Stimulated activated naive B cell treated with anti-CD40 and anti-IgM and Interleukin-4, amounts not matched to agents 10 μg/mL and 1 μg/mL and 100 μg/mL, for 72 hours (primary cell): Measurements from ENCODE around the gene CACTIN.

Source experiments
- ATAC-seq, 2 donors: fragments of 150-1000 bp; cut with Tn5 transposase; replicated peaks; 2 replicates each; pipeline ENCODE4 v1.10.0; 2021; ENCODE audit warnings: moderate library complexity in 1 of 2
- DNase-seq: peaks from one replicate; pipeline ENCODE4 v3.0.0; 2021
- H3K27ac Mint-ChIP-seq: one replicate; pipeline ENCODE4 v1.8.0; 2022; ENCODE audit warnings: mild to moderate bottlenecking, mixed read lengths
- H3K27me3 Mint-ChIP-seq, 2 donors: one replicate each; pipeline ENCODE4 v1.8.0; 2022; ENCODE audit warnings: mixed read lengths in 2 of 2
- H3K36me3 Mint-ChIP-seq, 2 donors: one replicate each; pipeline ENCODE4 v1.8.0; 2022; ENCODE audit warnings: mixed read lengths in 2 of 2, mild to moderate bottlenecking in 1 of 2
- H3K4me1 Mint-ChIP-seq, 2 donors: one replicate each; pipeline ENCODE4 v1.8.0; 2022; ENCODE audit warnings: mixed read lengths in 2 of 2, mild to moderate bottlenecking in 1 of 2
- H3K4me3 Mint-ChIP-seq, 2 donors: one replicate each; pipeline ENCODE4 v1.8.0; 2022; ENCODE audit warnings: mild to moderate bottlenecking in 2 of 2, mixed read lengths in 2 of 2, moderate library complexity in 1 of 2
- H3K9me3 Mint-ChIP-seq, 2 donors: one replicate each; pipeline ENCODE4 v1.8.0; 2022; ENCODE audit warnings: mixed read lengths in 2 of 2, mild to moderate bottlenecking in 1 of 2

Gene CACTIN

DNA sequence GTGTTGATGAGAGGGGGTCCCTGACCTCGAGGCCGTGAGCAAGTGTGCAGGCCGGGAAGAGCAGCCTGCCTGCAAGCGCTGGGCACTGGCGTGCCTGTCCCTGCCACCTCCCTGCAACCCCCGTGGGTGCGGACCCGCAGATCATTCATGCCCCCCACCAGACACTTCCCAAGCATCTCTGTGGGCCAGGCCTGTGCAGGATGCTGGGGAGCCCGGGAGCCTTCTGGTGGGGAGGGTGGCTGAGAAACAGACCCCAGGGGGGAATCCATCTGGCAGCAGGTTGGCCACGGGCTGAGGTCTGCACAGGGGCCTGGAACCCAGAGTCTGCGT, 18.4 kb upstream of the CACTIN start:
- ATAC-seq (no peak), DNase-seq (no peak)
- Mint-ChIP-seq H3K27me3 (no peaks in the 10 kb centered on the region), H3K27ac (no peak overlapping the region), H3K9me3 (no peaks in the 10 kb centered on the region), H3K36me3 (peaks cover 17 to 39% of the 10 kb centered on the region in 2 donors), H3K4me1 (no peaks in the 10 kb centered on the region), H3K4me3 (no peak overlapping the region)

DNA sequence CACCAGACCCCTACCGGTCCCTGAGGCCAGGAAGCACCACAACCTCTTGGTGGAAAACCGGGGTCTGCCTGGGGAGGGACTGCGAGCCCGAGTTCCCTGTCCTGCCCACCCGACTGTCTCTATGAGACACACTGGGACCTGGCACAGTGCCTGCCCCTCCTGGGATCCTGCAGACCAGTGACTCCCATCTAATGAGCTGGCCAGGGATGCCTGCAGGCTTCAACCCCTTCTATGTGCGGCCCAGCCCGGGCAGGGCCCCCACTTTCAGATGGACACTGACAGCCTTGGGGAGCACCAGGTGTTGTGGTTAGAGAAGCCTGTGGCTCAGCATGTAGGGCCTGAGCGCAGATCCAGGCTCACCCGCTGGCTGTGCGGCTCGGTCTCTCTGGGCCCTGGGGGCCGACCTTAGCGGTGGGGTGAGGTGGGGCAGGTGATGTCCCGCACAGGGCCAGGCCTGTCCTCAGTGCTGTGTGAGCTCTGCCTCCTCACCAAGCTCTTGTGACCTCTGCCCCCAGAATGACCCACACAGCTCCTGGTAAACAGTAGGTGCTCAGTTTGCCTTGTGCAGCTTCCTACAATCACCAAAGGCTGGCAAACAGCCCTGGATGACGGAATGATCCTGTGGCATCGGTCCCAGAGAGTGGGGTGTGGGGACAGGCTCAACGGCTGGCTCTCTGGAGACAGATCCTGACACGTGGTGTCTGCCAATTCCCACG, 17.9 kb upstream of the CACTIN start:
- no peaks in the 10 kb centered on the region for H3K27me3 Mint-ChIP-seq
- peaks cover 22 to 44% of the 10 kb centered on the region in 2 donors for H3K36me3 Mint-ChIP-seq
- H3K4me3 Mint-ChIP-seq = no peak overlapping the region
- no peak overlapping the region for H3K27ac Mint-ChIP-seq
- H3K9me3 Mint-ChIP-seq = no peaks in the 10 kb centered on the region
- no peak for DNase-seq
- no peaks in the 10 kb centered on the region for H3K4me1 Mint-ChIP-seq
- ATAC-seq = no peak

DNA sequence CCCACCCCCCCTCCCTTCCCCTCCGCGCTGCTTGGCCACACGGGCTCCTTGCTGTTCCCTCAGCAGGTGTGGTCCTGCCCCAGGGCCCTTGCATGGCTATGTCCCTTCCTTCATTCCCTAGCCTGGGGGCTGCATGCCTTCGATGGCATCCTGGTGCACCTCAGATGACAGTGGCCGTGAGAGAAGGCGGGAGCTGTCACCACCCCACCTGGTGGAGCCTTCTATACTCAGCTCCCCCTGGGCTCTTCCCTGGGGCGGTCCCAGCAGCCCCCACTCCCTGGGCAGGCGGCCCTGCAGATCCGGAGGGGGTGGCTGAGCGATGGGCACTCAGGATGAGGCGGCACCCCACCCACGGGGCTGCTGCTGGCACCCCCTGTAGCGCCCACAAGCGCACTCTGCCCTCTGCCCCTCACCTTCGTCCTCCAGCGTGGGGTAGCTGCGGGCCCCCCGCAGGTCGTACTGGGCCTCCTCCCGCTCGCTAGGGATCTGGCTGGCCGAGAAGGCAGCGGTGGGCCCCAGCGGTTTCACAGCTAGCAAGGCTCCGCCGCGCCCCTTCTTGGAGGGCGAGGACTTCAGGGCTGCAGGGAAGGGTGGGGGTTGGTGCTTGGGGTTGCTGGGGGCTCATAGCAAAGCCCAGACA, 17.2 kb upstream of the CACTIN start:
- ATAC-seq = no peak
- Mint-ChIP-seq H3K36me3 (peaks cover 26 to 49% of the 10 kb centered on the region in 2 donors), H3K4me1 (no peaks in the 10 kb centered on the region), H3K9me3 (no peaks in the 10 kb centered on the region), H3K27me3 (no peaks in the 10 kb centered on the region), H3K27ac (no peak overlapping the region), H3K4me3 (no peak overlapping the region)
- DNase-seq = no peak

DNA sequence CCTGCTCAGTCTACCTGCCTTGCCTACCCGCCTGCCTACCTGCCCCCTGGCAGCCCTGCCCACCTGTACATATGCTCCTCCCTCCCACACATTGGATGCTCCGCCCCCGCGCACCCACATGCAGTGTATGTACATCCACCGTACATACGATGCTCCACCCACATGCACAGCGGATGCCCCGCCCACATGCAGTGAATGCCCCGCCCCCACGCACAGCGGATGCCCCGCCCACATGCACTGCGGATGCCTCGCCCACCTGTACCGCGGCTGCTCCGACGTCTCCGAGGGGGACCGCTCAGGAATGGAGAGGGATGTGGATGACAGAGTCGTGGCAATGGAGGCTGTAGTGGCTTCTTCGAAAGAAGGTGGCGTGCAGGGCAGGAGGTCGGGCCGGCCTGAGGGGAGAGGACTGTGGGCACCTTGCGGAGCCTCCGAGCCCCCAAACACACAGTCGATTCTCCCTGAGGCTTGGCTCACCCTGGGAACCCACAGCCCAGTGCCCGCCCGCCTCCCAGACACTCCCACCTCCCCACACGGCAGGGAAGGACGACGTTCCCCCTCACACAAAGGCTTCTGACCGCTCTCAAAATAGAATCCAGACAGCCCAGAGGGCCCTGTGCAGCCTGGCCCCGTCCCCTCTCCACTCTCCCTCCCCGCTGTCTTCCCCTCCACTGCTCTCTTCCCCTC, 16.5 kb upstream of the CACTIN start:
- H3K27ac Mint-ChIP-seq = no peak overlapping the region
- ATAC-seq (no peak), DNase-seq (no peak)

DNA sequence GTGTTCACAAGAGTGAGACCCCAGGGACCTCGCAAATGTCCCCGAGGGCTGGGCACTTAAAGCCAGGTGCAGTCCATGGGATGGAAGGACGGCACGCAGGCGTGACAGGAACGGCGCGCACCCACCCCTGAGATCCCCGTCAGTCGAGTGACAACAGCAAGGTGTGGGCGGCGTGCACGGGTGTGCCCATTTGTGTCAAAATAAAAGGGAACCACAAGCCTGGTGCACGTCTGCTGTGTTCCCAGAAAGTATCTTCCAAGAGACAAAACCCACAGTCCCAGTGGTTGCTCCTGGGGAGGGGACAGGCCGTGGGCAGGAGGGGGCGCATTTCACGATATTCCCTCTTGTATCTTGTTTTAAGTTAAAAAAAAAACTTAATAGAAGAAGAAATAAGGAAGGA, 15.7 kb upstream of the CACTIN start:
- no peak overlapping the region for H3K4me3 Mint-ChIP-seq
- DNase-seq = no peak
- H3K4me1 Mint-ChIP-seq = no peaks in the 10 kb centered on the region
- H3K27ac Mint-ChIP-seq = no peak overlapping the region
- H3K27me3 Mint-ChIP-seq = no peaks in the 10 kb centered on the region
- peaks cover 27 to 54% of the 10 kb centered on the region in 2 donors for H3K36me3 Mint-ChIP-seq
- ATAC-seq = no peak
- H3K9me3 Mint-ChIP-seq = no peaks in the 10 kb centered on the region

More for the DNA sequence above, 16.5 kb upstream of the CACTIN start:
- no peak overlapping the region for H3K4me3 Mint-ChIP-seq
- no peaks in the 10 kb centered on the region for H3K4me1 Mint-ChIP-seq
- no peaks in the 10 kb centered on the region for H3K27me3 Mint-ChIP-seq
- peaks cover 30 to 54% of the 10 kb centered on the region in 2 donors for H3K36me3 Mint-ChIP-seq
- no peaks in the 10 kb centered on the region for H3K9me3 Mint-ChIP-seq

DNA sequence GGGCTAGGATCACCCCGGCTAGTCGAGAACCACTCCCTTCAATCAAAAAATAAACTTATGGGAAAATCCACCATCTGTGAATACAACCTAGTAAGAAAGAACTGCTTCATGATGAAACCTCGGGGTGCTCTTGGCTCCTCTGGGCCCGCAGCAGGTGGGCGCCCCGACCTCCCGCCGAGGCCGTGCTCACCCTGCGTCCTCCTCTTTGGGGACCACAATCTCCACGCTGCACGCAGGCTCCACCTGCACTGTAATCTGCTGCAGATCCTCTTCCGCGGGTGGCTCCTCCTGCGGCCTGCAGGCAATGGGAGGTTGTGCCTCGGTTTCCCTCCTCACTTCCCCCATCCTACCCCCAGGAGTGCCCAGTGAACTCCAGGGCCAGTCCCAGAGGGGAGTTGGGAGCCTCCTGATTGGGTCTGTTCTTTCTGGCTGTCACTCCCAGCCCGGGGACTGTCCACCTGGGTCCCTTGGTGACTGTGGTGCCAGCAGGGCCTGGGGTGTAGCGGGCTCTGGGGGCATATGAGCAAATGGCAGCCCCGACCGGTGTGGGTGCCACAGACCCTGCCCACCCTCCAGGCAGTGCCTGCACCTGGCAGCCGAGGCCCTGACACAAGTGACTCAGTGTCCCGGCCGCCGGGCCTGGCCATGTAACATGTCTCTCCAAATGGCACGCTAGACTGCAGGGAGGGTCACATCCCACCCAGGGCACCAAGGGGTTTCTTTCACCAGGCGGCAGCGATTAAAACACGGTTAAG, 15.1 kb upstream of the CACTIN start:
- Mint-ChIP-seq H3K36me3 (peaks cover 30 to 55% of the 10 kb centered on the region in 2 donors), H3K9me3 (no peaks in the 10 kb centered on the region), H3K27me3 (no peaks in the 10 kb centered on the region), H3K27ac (no peak overlapping the region), H3K4me3 (no peak overlapping the region), H3K4me1 (no peaks in the 10 kb centered on the region)
- no peak for ATAC-seq
- no peak for DNase-seq

DNA sequence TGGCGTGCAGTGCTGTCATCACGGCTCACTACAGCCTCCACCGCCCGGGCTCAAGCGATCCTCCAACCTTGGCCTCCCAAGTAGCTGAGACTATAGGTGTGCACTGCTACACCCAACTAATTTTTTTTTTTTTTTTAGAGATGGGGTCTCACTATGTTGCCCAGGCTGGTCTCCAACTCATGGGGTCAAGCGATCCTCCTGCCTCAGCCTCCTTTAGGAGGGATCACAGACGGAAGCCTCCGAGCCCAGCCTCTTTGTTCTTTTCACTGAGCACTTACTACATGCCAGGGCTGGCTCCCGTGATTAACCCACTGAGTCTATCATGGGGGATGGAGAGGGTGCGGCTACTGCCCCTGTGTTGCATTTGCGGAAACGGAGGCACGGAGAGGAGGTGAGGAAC, 12.9 kb upstream of the CACTIN start:
- Mint-ChIP-seq H3K27ac (no peak overlapping the region), H3K27me3 (no peaks in the 10 kb centered on the region), H3K9me3 (no peaks in the 10 kb centered on the region), H3K4me1 (no peaks in the 10 kb centered on the region), H3K4me3 (no peak overlapping the region), H3K36me3 (peaks cover 23 to 44% of the 10 kb centered on the region in 2 donors)
- DNase-seq (no peak), ATAC-seq (no peak)

DNA sequence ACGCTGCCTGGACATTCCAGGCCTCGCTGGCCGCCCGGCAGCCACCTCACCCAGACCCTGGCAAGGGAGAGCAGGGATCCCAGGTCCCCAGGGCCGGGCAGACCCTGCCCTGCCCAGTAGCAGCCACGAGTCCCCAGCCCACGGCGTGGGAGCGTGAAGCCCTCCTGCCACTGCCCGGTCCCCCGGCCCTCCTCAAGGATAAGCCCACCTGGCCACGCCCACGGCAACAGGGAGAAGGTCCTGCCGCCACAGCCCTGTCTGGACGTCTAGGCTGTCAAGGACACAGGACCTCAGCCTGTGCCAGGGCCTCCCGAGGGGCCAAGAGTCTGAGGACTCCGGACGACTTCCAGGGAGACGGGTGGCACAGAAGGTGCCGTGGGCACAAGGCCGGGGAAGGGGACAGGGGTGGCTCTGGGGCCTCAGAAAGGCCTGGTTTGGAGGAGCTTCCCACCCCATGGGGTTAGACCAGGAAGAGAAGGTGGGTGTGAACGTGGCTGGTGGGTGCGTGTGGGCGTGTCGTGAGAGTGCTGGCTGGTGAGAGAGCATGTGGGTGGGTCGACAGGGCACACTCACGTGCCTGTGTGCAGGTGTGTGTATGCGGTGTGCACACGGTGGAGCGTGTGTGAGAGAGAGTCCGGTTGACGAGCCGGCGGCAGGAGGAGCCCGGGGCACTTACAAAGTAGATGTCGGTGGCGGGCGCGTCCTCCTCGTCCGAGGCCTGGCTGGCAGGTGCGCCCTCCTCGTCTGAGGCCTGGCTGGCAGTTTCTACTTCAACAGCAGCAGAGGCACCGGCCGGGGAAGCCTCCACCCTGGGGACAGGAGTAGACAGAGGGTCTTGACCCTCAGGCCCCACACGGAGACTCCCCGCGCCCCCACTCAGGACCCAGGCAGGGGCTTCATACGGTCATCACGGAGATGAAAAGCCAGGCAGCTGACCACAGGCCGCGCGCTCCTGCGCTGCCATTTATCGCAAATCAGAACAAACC, 11.9 kb upstream of the CACTIN start:
- Mint-ChIP-seq H3K9me3 (no peaks in the 10 kb centered on the region), H3K36me3 (peaks cover 21 to 42% of the 10 kb centered on the region in 2 donors)

DNA sequence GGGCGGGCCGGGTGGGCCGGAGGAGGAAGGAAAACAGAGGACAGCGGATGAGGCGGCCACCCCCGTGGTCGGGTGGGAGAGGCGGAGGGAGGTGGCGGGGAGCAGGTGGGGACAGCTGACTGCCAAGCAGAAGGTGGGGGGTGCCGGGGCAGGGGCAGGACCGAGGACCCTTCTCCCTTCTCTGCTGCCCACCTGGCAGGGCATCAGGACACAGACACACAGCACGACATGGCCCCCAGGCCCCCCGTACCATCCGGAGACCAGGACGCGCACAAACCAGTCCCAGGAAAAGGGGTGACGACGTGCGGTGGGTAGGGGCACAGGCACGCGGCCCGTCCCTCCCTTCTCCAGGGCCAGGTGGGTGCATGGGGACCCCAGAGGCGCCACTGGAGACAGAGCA, 11.0 kb upstream of the CACTIN start:
- H3K27me3 Mint-ChIP-seq = no peaks in the 10 kb centered on the region
- ATAC-seq = no peak
- H3K27ac Mint-ChIP-seq = no peak overlapping the region
- H3K36me3 Mint-ChIP-seq = peaks cover 19 to 39% of the 10 kb centered on the region in 2 donors
- H3K9me3 Mint-ChIP-seq = no peaks in the 10 kb centered on the region
- no peak for DNase-seq
- no peaks in the 10 kb centered on the region for H3K4me1 Mint-ChIP-seq
- no peak overlapping the region for H3K4me3 Mint-ChIP-seq

More for the DNA sequence above, 11.9 kb upstream of the CACTIN start:
- no peak overlapping the region for H3K4me3 Mint-ChIP-seq
- H3K27me3 Mint-ChIP-seq = no peaks in the 10 kb centered on the region
- no peaks in the 10 kb centered on the region for H3K4me1 Mint-ChIP-seq
- ATAC-seq (no peak), DNase-seq (no peak)
- no peak overlapping the region for H3K27ac Mint-ChIP-seq

DNA sequence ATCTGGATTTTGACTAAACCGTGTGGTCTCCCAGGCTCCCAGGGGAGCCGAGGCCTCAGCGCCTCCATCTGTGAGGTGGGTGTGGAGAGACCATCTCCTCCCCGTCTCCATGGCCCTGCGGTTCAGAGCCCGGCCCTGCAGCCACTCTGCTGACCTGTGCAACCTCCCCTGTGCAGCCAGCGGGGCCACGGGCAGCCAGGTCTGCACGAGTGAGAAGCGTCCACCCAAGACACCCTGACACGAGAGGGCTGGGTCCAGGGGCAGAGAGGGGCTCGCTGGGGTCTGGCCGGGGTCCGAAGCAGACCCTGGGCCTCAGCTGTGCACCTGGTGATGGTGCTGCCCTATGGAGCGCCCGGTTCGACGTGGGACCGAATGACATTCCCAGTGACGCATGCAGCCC, 10.4 kb upstream of the CACTIN start:
- Mint-ChIP-seq H3K9me3 (no peaks in the 10 kb centered on the region), H3K27me3 (no peaks in the 10 kb centered on the region), H3K4me1 (no peaks in the 10 kb centered on the region), H3K36me3 (peaks cover 24 to 42% of the 10 kb centered on the region in 2 donors), H3K4me3 (no peak overlapping the region), H3K27ac (no peak overlapping the region)
- no peak for DNase-seq
- ATAC-seq = no peak

DNA sequence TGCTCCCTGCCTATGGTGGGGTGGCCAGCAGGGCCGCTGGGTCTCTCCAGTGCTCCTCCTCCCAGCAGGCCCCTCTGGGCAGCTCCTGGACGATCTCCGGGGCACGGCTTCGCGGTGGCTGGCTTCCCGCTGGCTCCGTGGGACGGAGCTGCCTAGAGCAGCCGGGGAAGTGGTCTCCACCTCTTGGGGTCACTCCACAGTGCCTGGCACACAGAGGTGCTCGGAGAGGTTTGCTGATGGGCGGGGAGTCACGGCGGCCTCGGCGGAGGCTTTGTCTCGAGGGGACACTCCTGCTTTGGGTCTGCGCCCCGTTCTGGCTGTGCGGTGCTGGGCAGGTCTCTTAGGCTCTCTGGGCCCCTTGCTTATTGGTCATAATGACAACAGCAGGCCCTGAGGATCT, 9.9 kb upstream of the CACTIN start:
- Mint-ChIP-seq H3K9me3 (no peaks in the 10 kb centered on the region), H3K27ac (no peak overlapping the region), H3K4me3 (no peak overlapping the region), H3K4me1 (no peaks in the 10 kb centered on the region), H3K36me3 (peaks cover 25 to 38% of the 10 kb centered on the region in 2 donors), H3K27me3 (no peaks in the 10 kb centered on the region)
- DNase-seq = no peak
- no peak for ATAC-seq

DNA sequence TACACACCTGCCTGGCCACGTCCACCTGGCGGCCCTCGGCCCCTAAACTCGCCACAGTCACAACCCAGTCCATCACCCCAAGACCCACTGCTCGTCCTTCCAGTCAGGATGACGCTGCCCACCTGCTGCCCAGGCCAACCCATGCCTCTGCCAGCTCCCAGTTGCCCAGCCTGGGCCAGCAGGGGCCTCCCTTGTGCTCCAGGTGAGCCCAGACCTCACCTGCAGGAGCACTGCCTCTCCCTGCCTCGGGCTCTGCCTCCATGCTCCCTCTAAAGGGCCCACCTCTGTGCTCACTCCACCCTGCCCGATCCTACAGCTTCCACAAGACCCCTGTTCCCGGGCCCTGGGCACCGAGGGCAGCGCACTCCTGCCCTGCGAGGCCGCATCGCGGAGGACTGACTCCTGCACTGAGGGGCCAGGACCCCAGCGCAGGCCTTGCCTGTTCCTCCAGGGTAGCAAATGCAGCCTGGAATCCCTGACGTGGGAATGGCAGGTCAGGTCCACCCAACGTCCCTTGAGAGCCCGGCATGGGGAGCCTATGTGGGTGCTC, 8.0 kb upstream of the CACTIN start:
- Mint-ChIP-seq H3K9me3 (no peaks in the 10 kb centered on the region), H3K4me3 (no peak overlapping the region), H3K27ac (peak overlapping the region; percentile 86), H3K4me1 (peaks cover 0 to 6% of the 10 kb centered on the region in 2 donors), H3K36me3 (peaks cover 32 to 42% of the 10 kb centered on the region in 2 donors), H3K27me3 (no peaks in the 10 kb centered on the region)
- ATAC-seq (no peak), DNase-seq (no peak)

DNA sequence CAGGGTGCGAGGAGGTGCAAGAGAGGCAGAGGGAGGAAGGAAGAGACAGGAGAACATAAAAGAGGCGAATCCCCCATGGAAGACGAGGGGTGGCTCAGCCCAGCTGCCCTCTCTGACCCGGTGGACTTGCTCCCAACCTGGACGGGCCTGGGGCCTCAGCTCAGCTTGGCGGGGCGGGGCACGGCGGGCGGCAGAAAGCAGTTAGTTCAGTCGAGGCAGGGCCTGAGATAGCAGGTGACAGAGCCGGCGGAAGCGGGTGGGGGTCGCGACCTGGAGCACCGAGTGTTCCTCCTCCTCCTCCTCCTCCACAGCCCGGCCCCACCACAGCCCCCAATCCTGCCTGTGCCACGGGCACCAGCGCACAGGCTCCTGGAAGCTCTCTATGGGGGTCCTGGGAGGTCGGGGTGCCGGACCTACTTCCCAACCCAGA, 7.0 kb upstream of the CACTIN start:
- no peak for DNase-seq
- no peaks in the 10 kb centered on the region for H3K27me3 Mint-ChIP-seq
- peaks cover 0 to 6% of the 10 kb centered on the region in 2 donors for H3K4me1 Mint-ChIP-seq
- H3K9me3 Mint-ChIP-seq = no peaks in the 10 kb centered on the region
- ATAC-seq = no peak
- H3K27ac Mint-ChIP-seq = peak overlapping the region; percentile 87
- peaks cover 25 to 34% of the 10 kb centered on the region in 2 donors for H3K36me3 Mint-ChIP-seq
- no peak overlapping the region for H3K4me3 Mint-ChIP-seq
